Measurements from ENCODE around the gene RNF6.
"Not testable (repeated sequence)": the region's sequence is repeated elsewhere in the genome, so short reads cannot be mapped to it uniquely, and the experiment has no call there.

RNF6 gene

DNA sequence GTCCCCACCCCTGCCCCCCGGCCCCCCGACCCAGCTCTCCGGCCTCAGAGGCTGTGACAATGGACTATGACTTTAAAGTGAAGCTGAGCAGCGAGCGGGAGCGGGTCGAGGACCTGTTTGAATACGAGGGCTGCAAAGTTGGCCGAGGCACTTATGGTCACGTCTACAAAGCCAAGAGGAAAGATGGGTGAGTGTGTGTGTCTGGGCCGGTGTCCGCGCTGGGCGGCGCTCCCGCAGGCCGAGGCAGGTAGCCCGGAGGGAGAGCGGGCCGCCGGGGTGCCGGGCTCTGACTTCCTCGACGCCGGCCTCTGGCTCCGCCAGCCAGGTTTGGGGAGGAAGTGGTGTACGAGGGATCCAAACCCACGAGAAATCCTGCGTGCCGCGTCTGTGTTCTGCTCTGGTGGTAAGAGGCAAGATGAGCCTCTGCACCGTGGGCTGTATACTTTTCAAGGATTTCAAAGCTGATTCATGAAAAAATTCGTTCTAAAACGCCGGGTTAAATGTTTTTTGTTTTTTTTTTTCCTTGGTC, 32.5 kb upstream of the RNF6 start:
- peak overlapping the region; percentile 89 for H3K9ac ChIP-seq (ENCODE audit: insufficient read length)
- no peak for DNase-seq (ENCODE audit: low read depth, low spot score)
- TF ChIP-seq POLR2AphosphoS5 (IDR thresholded peaks at IDR 0.05; ENCODE audit: borderline replicate concordance, low read depth, low read length) (no peak), FOXP2 (optimal IDR thresholded peaks at IDR 0.05; ENCODE audit: control extremely low read depth, extremely low read length, insufficient read depth) (no peak), EZH2 (IDR thresholded peaks at IDR 0.05) (no peak)
- no peaks in the 10 kb centered on the region for H3K9me3 ChIP-seq (ENCODE audit: low read depth, low read length)
- peak overlapping the region; percentile 89 for H3K4me3 ChIP-seq
- H3K27ac ChIP-seq = no peak overlapping the region
- no peaks in the 10 kb centered on the region for H3K36me3 ChIP-seq (ENCODE audit: insufficient read depth, low read length)

DNA sequence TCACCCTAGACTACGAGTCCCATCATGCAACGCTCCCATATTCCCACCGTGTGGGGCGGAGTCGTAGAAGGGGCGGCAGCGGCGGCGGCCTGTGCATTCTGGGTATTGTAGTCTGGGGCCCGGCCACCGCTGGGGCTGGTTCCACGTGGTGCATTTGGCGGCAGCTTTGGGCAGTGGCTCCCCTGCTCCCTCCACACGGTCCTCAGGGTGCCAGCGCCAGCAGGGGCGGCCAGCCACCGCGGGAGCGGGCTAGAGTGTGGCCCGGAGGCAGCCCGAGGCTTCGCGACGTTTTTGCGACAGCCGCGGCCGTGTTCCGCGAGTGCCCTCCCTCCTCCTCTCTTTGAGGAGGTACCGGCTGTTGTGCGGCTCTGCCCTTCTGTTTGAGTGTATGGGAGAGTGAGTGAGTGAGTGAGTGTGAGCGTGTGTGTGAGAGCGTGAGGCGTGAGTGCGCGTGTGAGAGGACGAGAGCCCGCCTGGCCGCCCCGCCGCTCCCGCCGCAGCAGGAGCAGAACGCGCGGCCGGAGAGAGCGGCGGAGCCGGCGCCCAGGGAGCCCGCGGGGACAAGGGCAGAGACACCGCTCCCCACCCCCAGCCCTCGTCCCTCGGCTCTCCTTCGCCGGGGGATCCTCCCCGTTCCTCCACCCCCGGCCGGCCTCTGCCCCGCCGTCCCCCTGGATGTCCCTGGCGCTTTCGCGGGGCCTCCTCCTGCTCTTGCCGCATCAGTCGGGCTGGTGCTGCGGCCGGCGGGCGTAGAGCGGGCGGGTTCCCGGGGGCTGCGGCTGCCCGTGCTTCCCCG, 31.9 kb upstream of the RNF6 start, which contains the start of gene CDK8:
TSS of gene CDK8 (plus strand) at position 343 of the 796 bp plus-strand sequence. CDS start 513 bp downstream, outside the sequence.
- Histone ChIP-seq H3K9me3 (ENCODE audit: low read depth, low read length) (no peaks in the 10 kb centered on the region), H3K4me3 (peak within 1 kb of the TSS; percentile 89), H3K36me3 (ENCODE audit: insufficient read depth, low read length) (no peaks in the 10 kb centered on the region), H3K27ac (peak within 1 kb of the TSS; percentile 91), H3K9ac (ENCODE audit: insufficient read length) (peak within 1 kb of the TSS; percentile 89)
- DNase-seq (ENCODE audit: low read depth, low spot score) = peak; percentile 58
- TF ChIP-seq FOXP2 (optimal IDR thresholded peaks at IDR 0.05; ENCODE audit: control extremely low read depth, extremely low read length, insufficient read depth) = no peak
- TF ChIP-seq POLR2AphosphoS5 (IDR thresholded peaks at IDR 0.05; ENCODE audit: borderline replicate concordance, low read depth, low read length) = peak; percentile 86

DNA sequence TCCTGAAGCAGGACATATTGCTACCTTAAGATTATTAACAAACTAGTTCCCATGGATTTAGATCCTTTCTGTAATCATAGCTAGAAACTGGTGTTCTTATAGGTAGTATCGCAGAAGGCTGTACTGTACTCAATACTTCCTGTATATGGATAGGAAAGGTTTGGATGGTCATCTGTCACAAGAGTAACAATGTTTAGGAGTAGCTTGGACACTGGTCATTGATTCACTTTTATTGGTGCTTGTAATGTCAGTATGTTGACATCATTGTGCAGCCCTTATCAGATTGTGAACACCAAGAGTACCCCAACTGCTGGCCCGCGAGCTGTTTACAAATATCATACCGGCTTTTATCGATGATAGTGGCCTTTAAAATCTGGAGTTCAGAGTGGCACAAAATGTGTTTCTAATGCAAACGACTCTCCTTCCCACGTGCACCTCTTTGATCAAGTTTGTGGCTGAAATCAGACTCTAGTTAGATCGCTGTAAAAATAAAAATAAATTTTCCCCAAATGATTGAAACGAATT, 31.2 kb upstream of the RNF6 start:
- Histone ChIP-seq H3K27ac (peak overlapping the region; percentile 91), H3K36me3 (ENCODE audit: insufficient read depth, low read length) (no peaks in the 10 kb centered on the region), H3K4me3 (peak overlapping the region; percentile 89), H3K9ac (ENCODE audit: insufficient read length) (peak overlapping the region; percentile 89), H3K9me3 (ENCODE audit: low read depth, low read length) (no peaks in the 10 kb centered on the region)
- TF ChIP-seq EZH2 (IDR thresholded peaks at IDR 0.05) (no peak), FOXP2 (optimal IDR thresholded peaks at IDR 0.05; ENCODE audit: control extremely low read depth, extremely low read length, insufficient read depth) (no peak), POLR2AphosphoS5 (IDR thresholded peaks at IDR 0.05; ENCODE audit: borderline replicate concordance, low read depth, low read length) (no peak)
- DNase-seq (ENCODE audit: low read depth, low spot score) = no peak

DNA sequence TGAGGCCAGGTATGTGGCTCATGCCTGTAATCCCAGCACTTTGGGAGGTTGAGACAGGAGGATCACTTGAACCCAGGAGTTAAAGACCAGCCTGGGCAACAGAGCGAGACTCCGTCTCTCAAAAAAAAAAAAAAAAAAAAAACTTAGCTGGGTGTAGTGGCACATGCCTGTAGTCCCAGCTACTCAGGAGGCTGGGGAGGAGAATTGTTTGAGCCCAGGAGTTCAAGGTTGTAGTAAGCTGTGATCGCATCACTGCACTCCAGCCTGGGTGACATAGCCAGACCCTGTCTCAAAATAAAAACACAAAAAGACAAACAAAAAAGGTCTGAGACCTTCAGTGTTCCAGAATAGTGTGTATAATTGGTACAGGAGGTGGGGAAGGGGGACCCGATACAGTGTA, 29.9 kb upstream of the RNF6 start:
- not testable (repeated sequence) for H3K4me3 ChIP-seq; H3K9ac ChIP-seq (ENCODE audit: insufficient read length); H3K27ac ChIP-seq; H3K36me3 ChIP-seq (ENCODE audit: insufficient read depth, low read length); DNase-seq (ENCODE audit: low read depth, low spot score); H3K9me3 ChIP-seq (ENCODE audit: low read depth, low read length)

DNA sequence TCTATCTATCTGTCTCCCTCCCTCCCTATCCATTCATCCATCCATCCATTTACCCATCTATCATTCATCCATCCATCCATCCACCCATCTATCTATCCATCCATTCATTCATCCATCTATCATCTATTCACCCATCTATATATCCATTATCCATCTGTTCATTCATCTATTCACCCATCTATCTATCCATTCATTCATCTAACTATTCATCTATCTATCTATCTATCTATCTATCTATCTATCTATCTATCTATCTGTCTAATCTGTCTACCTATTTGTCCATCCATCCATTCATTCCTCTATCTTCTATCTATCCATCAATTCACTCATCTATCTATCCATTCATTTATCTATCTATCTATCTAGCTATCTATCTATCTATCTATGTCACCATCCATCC, 27.4 kb upstream of the RNF6 start:
- no peak for DNase-seq (ENCODE audit: low read depth, low spot score)
- Histone ChIP-seq H3K4me3 (no peak overlapping the region), H3K9ac (ENCODE audit: insufficient read length) (no peak overlapping the region), H3K9me3 (ENCODE audit: low read depth, low read length) (no peaks in the 10 kb centered on the region), H3K27ac (no peak overlapping the region), H3K36me3 (ENCODE audit: insufficient read depth, low read length) (no peaks in the 10 kb centered on the region)
- TF ChIP-seq FOXP2 (optimal IDR thresholded peaks at IDR 0.05; ENCODE audit: control extremely low read depth, extremely low read length, insufficient read depth) (no peak), POLR2AphosphoS5 (IDR thresholded peaks at IDR 0.05; ENCODE audit: borderline replicate concordance, low read depth, low read length) (no peak), EZH2 (IDR thresholded peaks at IDR 0.05) (no peak)

DNA sequence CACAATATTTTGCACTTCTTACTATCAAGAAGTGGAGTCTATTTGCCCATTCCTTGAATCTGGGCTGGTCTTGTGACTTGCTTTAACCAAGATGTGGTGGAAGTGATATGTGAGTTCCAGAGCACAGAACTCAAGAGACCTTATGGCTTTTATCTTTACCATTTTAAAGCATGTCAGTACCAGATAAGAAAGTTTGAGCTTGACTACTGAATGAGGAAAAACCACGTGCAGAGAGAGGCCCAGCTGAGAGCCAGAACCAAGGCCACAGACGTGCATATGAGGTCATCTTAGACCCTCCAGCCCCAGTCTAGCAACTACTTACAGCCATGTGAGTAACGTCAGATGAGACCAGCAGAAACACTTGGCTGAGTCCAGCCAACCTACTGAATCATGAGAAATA, 25.5 kb upstream of the RNF6 start:
- no peak overlapping the region for H3K27ac ChIP-seq
- no peaks in the 10 kb centered on the region for H3K36me3 ChIP-seq (ENCODE audit: insufficient read depth, low read length)
- TF ChIP-seq POLR2AphosphoS5 (IDR thresholded peaks at IDR 0.05; ENCODE audit: borderline replicate concordance, low read depth, low read length) (no peak), EZH2 (IDR thresholded peaks at IDR 0.05) (no peak), FOXP2 (optimal IDR thresholded peaks at IDR 0.05; ENCODE audit: control extremely low read depth, extremely low read length, insufficient read depth) (no peak)
- H3K9ac ChIP-seq (ENCODE audit: insufficient read length) = no peak overlapping the region
- DNase-seq (ENCODE audit: low read depth, low spot score) = no peak
- no peaks in the 10 kb centered on the region; the same call in 1 of the 2 replicates for H3K9me3 ChIP-seq (ENCODE audit: low read depth, low read length)
- H3K4me3 ChIP-seq = no peak overlapping the region

DNA sequence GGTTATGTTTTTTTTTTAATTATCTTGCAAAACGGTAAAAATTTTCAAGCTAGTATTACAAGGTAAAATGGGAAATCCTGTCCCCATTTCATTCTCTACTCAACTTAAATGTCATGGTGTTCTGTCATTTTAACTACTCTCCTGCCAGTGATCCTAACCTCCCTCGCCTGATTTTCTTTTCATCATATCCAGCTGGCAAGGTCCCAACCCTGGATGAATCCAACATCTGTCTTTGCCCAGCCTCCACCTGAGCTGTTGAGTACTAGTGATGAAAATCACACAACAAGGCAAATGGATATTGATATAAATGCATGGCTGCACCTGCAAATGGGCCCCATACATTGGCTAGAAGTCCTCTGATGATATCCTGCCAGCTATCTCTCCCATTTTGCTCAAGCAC, 24.9 kb upstream of the RNF6 start:
- TF ChIP-seq POLR2AphosphoS5 (IDR thresholded peaks at IDR 0.05; ENCODE audit: borderline replicate concordance, low read depth, low read length) (no peak), FOXP2 (optimal IDR thresholded peaks at IDR 0.05; ENCODE audit: control extremely low read depth, extremely low read length, insufficient read depth) (no peak), EZH2 (IDR thresholded peaks at IDR 0.05) (no peak)
- no peak for DNase-seq (ENCODE audit: low read depth, low spot score)
- no peak overlapping the region for H3K9ac ChIP-seq (ENCODE audit: insufficient read length)

DNA sequence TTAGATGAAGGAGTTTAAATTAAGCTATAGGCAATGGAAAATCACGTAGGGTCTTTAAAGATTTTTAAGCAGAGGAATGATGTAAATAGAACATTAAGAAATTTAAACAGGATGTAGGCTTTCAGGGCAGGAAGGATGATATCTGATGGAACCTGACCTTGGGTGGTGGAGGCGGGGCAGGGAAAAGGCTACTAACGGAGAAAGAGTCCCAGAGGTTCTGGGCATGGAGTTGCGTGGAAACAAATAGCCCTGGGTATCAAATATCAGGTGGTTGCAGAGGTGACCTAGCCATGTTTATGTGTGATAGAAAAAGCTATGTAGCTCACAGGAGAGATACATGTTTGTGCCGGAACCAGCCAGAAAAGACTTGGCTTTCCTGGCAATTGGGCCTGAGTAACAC, 24.0 kb upstream of the RNF6 start:
- H3K9me3 ChIP-seq (ENCODE audit: low read depth, low read length) = no peaks in the 10 kb centered on the region; the same call in 1 of the 2 replicates
- DNase-seq (ENCODE audit: low read depth, low spot score) = no peak
- H3K36me3 ChIP-seq (ENCODE audit: insufficient read depth, low read length) = no peaks in the 10 kb centered on the region
- no peak overlapping the region for H3K9ac ChIP-seq (ENCODE audit: insufficient read length)
- no peak for TF ChIP-seq EZH2 (IDR thresholded peaks at IDR 0.05)
- no peak for TF ChIP-seq POLR2AphosphoS5 (IDR thresholded peaks at IDR 0.05; ENCODE audit: borderline replicate concordance, low read depth, low read length)
- TF ChIP-seq FOXP2 (optimal IDR thresholded peaks at IDR 0.05; ENCODE audit: control extremely low read depth, extremely low read length, insufficient read depth) = no peak
- no peak overlapping the region for H3K4me3 ChIP-seq
- H3K27ac ChIP-seq = no peak overlapping the region

More for the DNA sequence above, 24.9 kb upstream of the RNF6 start:
- Histone ChIP-seq H3K4me3 (no peak overlapping the region), H3K27ac (no peak overlapping the region), H3K9me3 (ENCODE audit: low read depth, low read length) (no peaks in the 10 kb centered on the region; the same call in 1 of the 2 replicates), H3K36me3 (ENCODE audit: insufficient read depth, low read length) (no peaks in the 10 kb centered on the region)

Data from SK-N-MC (cell line).